WTC11 (cell line): Measurements from ENCODE around the gene HES1.
"Not testable (repeated sequence)": the region's sequence is repeated elsewhere in the genome, so short reads cannot be mapped to it uniquely, and the experiment has no call there.

Source experiments
- ZNF263 ChIP-seq: sonication (generic); formaldehyde crosslinking; IDR thresholded peaks from 2 replicates; pipeline ENCODE4 v1.8.1; 2022; ENCODE audit warnings: low read depth, mild to moderate bottlenecking, moderate library complexity, missing genetic modification reagents
- TF ChIP-seq, protein P1 (sequence below): sonication (generic); formaldehyde crosslinking; IDR thresholded peaks from 2 replicates; pipeline ENCODE4 v1.8.1; 2022; ENCODE audit warnings: missing genetic modification reagents, borderline replicate concordance

DNA sequence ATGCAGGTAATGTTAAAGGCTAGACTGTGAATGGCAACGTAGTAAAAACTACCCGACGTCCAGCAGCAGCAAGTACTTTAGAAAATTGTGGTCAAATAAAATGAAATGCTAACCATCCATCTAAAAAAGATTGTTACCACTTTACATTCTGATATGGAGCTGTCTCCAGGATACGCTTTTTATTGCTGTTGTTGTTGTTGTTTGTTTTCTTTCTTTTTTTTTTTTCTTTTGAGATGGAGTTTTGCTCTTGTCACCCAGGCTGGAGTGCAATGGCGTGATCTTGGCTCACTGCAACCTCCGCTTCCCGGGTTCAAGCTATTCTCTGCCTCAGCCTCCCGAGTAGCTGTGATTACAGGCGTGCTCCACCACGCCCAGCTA is 45.8 kb upstream of the HES1 start:
- TF ChIP-seq ZNF263 (CRISPR knock-in tag) = not testable (repeated sequence)
- TF ChIP-seq, protein P1, sequence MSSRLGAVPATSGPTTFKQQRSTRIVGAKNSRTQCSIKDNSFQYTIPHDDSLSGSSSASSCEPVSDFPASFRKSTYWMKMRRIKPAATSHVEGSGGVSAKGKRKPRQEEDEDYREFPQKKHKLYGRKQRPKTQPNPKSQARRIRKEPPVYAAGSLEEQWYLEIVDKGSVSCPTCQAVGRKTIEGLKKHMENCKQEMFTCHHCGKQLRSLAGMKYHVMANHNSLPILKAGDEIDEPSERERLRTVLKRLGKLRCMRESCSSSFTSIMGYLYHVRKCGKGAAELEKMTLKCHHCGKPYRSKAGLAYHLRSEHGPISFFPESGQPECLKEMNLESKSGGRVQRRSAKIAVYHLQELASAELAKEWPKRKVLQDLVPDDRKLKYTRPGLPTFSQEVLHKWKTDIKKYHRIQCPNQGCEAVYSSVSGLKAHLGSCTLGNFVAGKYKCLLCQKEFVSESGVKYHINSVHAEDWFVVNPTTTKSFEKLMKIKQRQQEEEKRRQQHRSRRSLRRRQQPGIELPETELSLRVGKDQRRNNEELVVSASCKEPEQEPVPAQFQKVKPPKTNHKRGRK (CRISPR knock-in tag) = not testable (repeated sequence)
